Pancreas (tissue), 10 donors: Measurements from ENCODE around the gene TBC1D8. TPM values are rescaled to one million over a fixed set of nuclear protein-coding genes. Genes with fewer than 3 reads are reported as not detected.

ENCODE experiments used
- ATAC-seq, 4 donors: fragments of 200-7000 bp; cut with Tn5 transposase; one replicate each; pipeline versions ENCODE4 v1.8.0 to v1.9.1; 2020; ENCODE audit warnings: mild to moderate bottlenecking in 4 of 4, moderate library complexity in 4 of 4
- DNase-seq, 6 donors: peaks; one replicate each; pipeline ENCODE4 v3.0.0-alpha.2; 2020
- FAIRE-seq: peaks from 2 replicates; lab custom pipeline; 2012; peaks lifted over from hg19 to GRCh38; lab: Jason Lieb, UNC
- H3K27ac ChIP-seq, 4 donors: fragments of 200-600 bp; sonication (generic); 1 replicate in 3 of 4; 2 replicates in 1 of 4; pipeline versions ENCODE4 v1.5.0 to v1.8.0; 2020
- H3K27me3 ChIP-seq, 4 donors: fragments of 200-600 bp; one replicate each; pipeline ENCODE4 v1.8.0; 2021
- H3K36me3 ChIP-seq, 3 donors: fragments of 200-600 bp; sonication (generic) in 1 of 3; one replicate each; pipeline versions ENCODE4 v1.5.0 to v1.8.0; 2020 to 2021
- H3K4me1 ChIP-seq, 3 donors: fragments of 200-600 bp; one replicate each; pipeline ENCODE4 v1.8.0; 2021
- H3K4me3 ChIP-seq, 4 donors: fragments of 200-600 bp; sonication (generic) in 2 of 4; one replicate each; pipeline versions ENCODE4 v1.5.0 to v1.8.0; 2020 to 2021
- H3K9me3 ChIP-seq, 4 donors: fragments of 200-600 bp; one replicate each; pipeline ENCODE4 v1.8.0; 2021
- CTCF ChIP-seq, 4 donors: fragments of 200-600 bp; sonication (generic) in 3 of 4; IDR thresholded peaks; one replicate each; pipeline versions ENCODE4 v1.5.0 to v1.8.0; 2021; ENCODE audit warnings: antibody characterized with exemption in 4 of 4
- WGBS, 2 donors: extraction: QIAGEN DNeasy Blood & Tissue Kit; methylation state at CpG; one replicate each; pipeline ENCODE4 v1.1.7; 2013; 5-methylcytosine and 5-hydroxymethylcytosine counted together
- intact Hi-C, 3 donors: fragments of 100-400 bp; cut with DNase I; formaldehyde crosslinking; loops; one replicate each; pipeline versions ENCODE4 v1.11.1 to v1.14.2; 2022
- polyA plus RNA-seq, 2 donors: library from polyadenylated mRNA; stranded (reverse); fragments of 200-250 nt; gene quantifications; one replicate each; pipeline ENCODE4 v1.2.3, GENCODE V29; 2013
- total RNA-seq, 6 donors: library from RNA; stranded (reverse); fragmentation: NEBNext Ultra II Directional in 4 of 6; extraction: Animal tissue kit (Norgen Biotek cat#: 25700) in 4 of 6; gene quantifications; one replicate each; pipeline versions ENCODE4 v1.2.1 to v1.2.4, GENCODE V29; 2021 to 2023
- donor health status: healthy with polysubstance abuse.
- donor health status: DM: no; HTN: no; CAD: no; lungs with moderate emphysema.
- donor health status: DM: no; HTN: no; CAD: no.
- donor health status: control.
- donor health status: control.
- donor health status: Bipolar disorder and iron deficiency.
- donor health status: DM: yes; HTN: yes; CAD: no.
- donor health status: DM: no; HTN: no; CAD: no.
- donor health status: DM: no; HTN: no; CAD: no.
- donor health status: DM: yes; HTN: yes; CAD: no.

TBC1D8 gene
- total and polyA plus RNA-seq, 8 donors, result 21.3 to 46.2 (median 35.0) TPM

GRCh38 chr2:100997509-100998234 is 153.5 kb downstream of the TBC1D8 start:
- Histone ChIP-seq H3K27ac (no peak overlapping the region), H3K9me3 (no peaks in the 10 kb centered on the region), H3K27me3 (no peaks in the 10 kb centered on the region), H3K4me1 (no peaks in the 10 kb centered on the region), H3K36me3 (peaks cover 0 to 34% (median 0%) of the 10 kb centered on the region in 3 donors), H3K4me3 (no peak overlapping the region)
- TF ChIP-seq CTCF (IDR thresholded peaks at IDR 0.05), result no peak
- intact Hi-C loops, result no loop called here
- no peak for FAIRE-seq
- WGBS, 2 donors, result 86 to 87% methylated on average over 5 of the region's 5 CpGs
- no peak for DNase-seq
- no peak for ATAC-seq

GRCh38 chr2:100995309-100996075 is 155.7 kb downstream of the TBC1D8 start:
- TF ChIP-seq CTCF (IDR thresholded peaks at IDR 0.05), result no peak
- DNase-seq (no peak), ATAC-seq (no peak), FAIRE-seq (no peak)
- Histone ChIP-seq H3K27me3 (no peaks in the 10 kb centered on the region), H3K4me1 (no peaks in the 10 kb centered on the region), H3K4me3 (no peak overlapping the region), H3K9me3 (no peaks in the 10 kb centered on the region), H3K27ac (no peak overlapping the region), H3K36me3 (peaks cover 0 to 45% (median 0%) of the 10 kb centered on the region in 3 donors)
- 89 to 91% methylated on average over 28 of the region's 28 CpGs for WGBS, 2 donors
- intact Hi-C loops, result no loop called here

- Histone ChIP-seq H3K9me3 (no peaks in the 10 kb centered on the region), H3K27ac (no peak overlapping the region), H3K27me3 (no peaks in the 10 kb centered on the region), H3K4me1 (no peaks in the 10 kb centered on the region), H3K36me3 (peaks cover 0 to 45% (median 0%) of the 10 kb centered on the region in 3 donors), H3K4me3 (no peak overlapping the region)
- DNase-seq (no peak), ATAC-seq (no peak), FAIRE-seq (no peak)
- 91 to 92% methylated on average over 17 of the region's 17 CpGs for WGBS, 2 donors
- TF ChIP-seq CTCF (IDR thresholded peaks at IDR 0.05), result no peak
- intact Hi-C loops, result no loop called here
Measured at GRCh38 chr2:100993294-100993693, 157.9 kb downstream of the TBC1D8 start.

- no peak for ATAC-seq
- Histone ChIP-seq H3K4me1 (no peaks in the 10 kb centered on the region), H3K4me3 (no peak overlapping the region), H3K27ac (no peak overlapping the region), H3K9me3 (no peaks in the 10 kb centered on the region), H3K27me3 (no peaks in the 10 kb centered on the region), H3K36me3 (peaks cover 0 to 45% (median 0%) of the 10 kb centered on the region in 3 donors)
- intact Hi-C loops, result no loop called here
- WGBS, 2 donors, result 65 to 83% methylated on average over 6 of the region's 6 CpGs
- no peak for FAIRE-seq
- no peak for TF ChIP-seq CTCF (IDR thresholded peaks at IDR 0.05)
- no peak for DNase-seq
Measured at GRCh38 chr2:100992262-100992661, 158.9 kb downstream of the TBC1D8 start.
